Central memory CD4-positive, alpha-beta T cell (primary cell): ENCODE measurements around the gene MICALL1.

ENCODE experiments used
- DNase-seq: peaks from one replicate; pipeline ENCODE4 v3.0.0; 2022

Gene MICALL1

DNA sequence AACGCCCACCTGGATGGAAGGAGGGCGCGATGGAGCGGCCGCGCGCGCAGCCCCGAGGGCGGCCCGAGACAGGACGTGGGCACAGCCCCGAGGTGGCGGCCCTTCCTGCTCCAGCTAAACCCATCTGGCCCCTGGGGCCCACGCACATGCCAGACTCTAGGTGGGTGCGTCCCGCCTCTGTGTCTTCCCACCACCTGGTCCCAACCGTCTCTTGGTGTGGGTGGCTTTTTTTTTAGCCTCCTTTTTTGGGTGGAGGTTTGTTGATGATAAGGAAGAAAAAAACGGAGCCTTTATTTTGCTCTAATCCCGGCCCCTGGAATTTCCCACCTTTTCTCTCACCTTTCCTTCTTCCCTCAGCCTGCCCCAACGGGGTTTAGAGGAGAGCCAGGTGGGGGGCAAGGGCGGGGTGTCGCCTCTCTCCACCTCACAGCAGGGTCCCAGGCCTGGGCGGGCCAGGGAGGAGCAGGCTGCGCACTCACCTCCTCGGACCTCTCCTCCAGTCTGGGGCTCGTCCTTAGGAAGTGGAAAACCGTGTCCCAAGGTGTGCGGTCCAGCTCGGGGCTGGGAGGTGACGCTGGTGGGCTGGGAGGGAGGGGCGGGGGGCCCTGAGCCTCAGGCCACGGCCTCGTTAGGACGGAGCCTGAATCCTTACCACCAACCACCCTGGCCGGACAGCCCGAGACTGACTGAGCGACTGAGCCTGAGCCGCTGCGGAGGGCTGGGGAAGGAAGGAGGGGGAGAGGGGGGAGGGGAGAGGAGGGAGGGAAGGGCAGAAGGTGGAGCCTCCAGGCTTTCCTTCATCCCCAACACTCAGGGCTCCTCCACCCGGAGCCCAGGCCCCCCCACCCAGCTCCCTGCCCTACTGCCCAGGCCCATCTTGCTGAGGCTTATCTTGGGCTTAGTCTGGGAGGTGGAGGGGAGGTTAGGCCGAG is 78.0 kb downstream of the MICALL1 start, which contains the start of gene SOX10:
Gene SOX10 (minus strand): TSS at position 696 of the 932 bp plus-strand sequence. CDS start 771 bp downstream, outside the sequence.
- DNase-seq: no peak

GRCh38 chr22:37985050-37985585 is 79.0 kb downstream of the MICALL1 start:
- no peak for DNase-seq

DNA sequence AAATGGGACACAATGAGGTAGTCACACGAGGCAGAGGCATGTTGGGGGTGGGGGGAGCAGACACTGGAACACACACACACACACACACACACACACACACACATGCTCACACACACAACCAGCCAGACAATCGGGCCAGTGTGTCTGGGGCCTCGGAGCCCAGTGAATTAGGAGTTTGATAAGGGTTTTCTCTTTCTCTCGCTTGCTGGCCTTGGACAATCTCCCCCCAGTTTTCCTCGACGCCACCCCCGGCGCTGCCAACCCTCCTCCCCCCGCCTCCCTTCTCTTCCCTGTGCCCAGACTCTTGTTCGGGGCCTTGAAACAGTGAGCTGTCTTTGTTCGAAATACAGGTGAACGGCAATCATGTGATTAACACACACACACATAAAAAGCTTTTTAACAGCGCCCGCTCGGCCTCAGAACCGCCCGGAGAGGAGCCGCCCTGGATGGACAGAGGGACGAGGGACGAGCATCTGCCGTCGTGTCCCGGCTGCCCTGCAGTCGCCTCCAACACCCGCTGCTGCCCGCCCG is 79.7 kb downstream of the MICALL1 start:
- no peak for DNase-seq

DNA sequence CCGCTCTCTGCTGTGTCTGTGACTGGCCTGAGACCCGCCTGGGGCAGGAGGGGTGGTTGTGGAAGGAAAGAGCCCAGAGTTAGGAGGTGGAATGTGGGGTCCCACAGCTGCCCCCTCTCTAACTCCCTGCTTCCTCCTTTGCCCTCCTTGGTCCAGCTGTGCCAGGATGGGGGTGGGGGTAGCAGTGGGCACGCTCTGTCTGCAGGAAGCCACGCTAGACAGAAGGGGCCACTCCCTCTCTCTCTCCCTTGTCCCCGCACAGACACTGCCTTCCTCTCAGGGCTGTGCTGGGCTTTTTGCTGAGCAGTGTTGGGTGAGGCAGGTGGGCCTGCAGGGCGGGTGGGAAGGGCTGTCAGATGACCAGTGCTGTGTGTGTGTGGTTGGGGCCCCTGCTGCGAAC is 80.3 kb downstream of the MICALL1 start:
- DNase-seq: no peak

GRCh38 chr22:37989146-37990045 is 83.3 kb downstream of the MICALL1 start:
- no peak for DNase-seq

- DNase-seq: no peak
These were observed 84.2 kb downstream of the MICALL1 start for GRCh38 chr22:37990301-37990700.

- no peak for DNase-seq
These were observed 84.8 kb downstream of the MICALL1 start for GRCh38 chr22:37990862-37991261.

GRCh38 chr22:37991731-37992442 is 85.8 kb downstream of the MICALL1 start:
- DNase-seq: no peak
